Thymus (tissue), 2 donors: ENCODE data around the gene TNC. TPM values are rescaled to one million over a fixed set of nuclear protein-coding genes. Genes with fewer than 3 reads are reported as not detected.

Experiments used
- polyA plus RNA-seq: library from polyadenylated mRNA; stranded (reverse); fragments of 200-250 nt; gene quantifications from one replicate; pipeline ENCODE4 v1.2.3, GENCODE V29; 2013
- total RNA-seq: library from RNA; stranded (reverse); fragments of 120-200 nt; gene quantifications from one replicate; pipeline ENCODE4 v1.2.4, GENCODE V29; 2013
- donor health status: healthy.

TNC gene
- total and polyA plus RNA-seq, 2 donors, result 11.0 to 31.5 TPM

Other genes starting within 250 kb of the TNC start
- gene TNFSF8, start 187.6 kb downstream of the TNC start, total RNA-seq, result 14.7 TPM
- 82.1 TPM for gene TNFSF8, start 187.6 kb downstream of the TNC start, polyA plus RNA-seq